ENCODE measurements around the gene NUP93. TPM values are rescaled to one million over a fixed set of nuclear protein-coding genes. Genes with fewer than 3 reads are reported as not detected.
"Not testable (repeated sequence)": the region's sequence is repeated elsewhere in the genome, so short reads cannot be mapped to it uniquely, and the experiment has no call there.

Gene NUP93
- polyA plus RNA-seq, 1 donor, result 42.0 TPM

- DNase-seq (ENCODE audit: low read depth), result no peak
These were observed 20.4 kb upstream of the NUP93 start for GRCh38 chr16:56709443-56710040.

GRCh38 chr16:56710181-56710737 is 19.7 kb upstream of the NUP93 start:
- DNase-seq (ENCODE audit: low read depth), result no peak

- DNase-seq (ENCODE audit: low read depth), result no peak
These were observed 18.1 kb upstream of the NUP93 start for GRCh38 chr16:56711862-56712261.

GRCh38 chr16:56713794-56714193 is 16.1 kb upstream of the NUP93 start:
- DNase-seq (ENCODE audit: low read depth), result no peak

- DNase-seq (ENCODE audit: low read depth), result no peak
These were observed 14.8 kb upstream of the NUP93 start for GRCh38 chr16:56715126-56715525.

- DNase-seq (ENCODE audit: low read depth), result no peak
These were observed 13.2 kb upstream of the NUP93 start for GRCh38 chr16:56716761-56717160.

- not testable (repeated sequence) for DNase-seq (ENCODE audit: low read depth)
These were observed 12.4 kb upstream of the NUP93 start for GRCh38 chr16:56717532-56717931.

GRCh38 chr16:56722200-56722842 is 7.6 kb upstream of the NUP93 start:
- no peak for DNase-seq (ENCODE audit: low read depth)

- DNase-seq (ENCODE audit: low read depth), result no peak
These were observed 5.7 kb upstream of the NUP93 start for GRCh38 chr16:56724191-56724590.

GRCh38 chr16:56726283-56726682 is 3.6 kb upstream of the NUP93 start:
- no peak for DNase-seq (ENCODE audit: low read depth)

- DNase-seq (ENCODE audit: low read depth), result no peak
These were observed 3.0 kb upstream of the NUP93 start for GRCh38 chr16:56726926-56727325.

GRCh38 chr16:56728027-56728426 is 1.9 kb upstream of the NUP93 start:
- no peak for DNase-seq (ENCODE audit: low read depth)

GRCh38 chr16:56728980-56729734 is 772 bp upstream of the NUP93 start:
- DNase-seq (ENCODE audit: low read depth), result no peak

- DNase-seq (ENCODE audit: low read depth), result no peak
These were observed 2.4 kb downstream of the NUP93 start for GRCh38 chr16:56732366-56732765.

GRCh38 chr16:56732832-56733231 is 2.9 kb downstream of the NUP93 start:
- DNase-seq (ENCODE audit: low read depth), result no peak

GRCh38 chr16:56734429-56734828 is 4.5 kb downstream of the NUP93 start:
- no peak for DNase-seq (ENCODE audit: low read depth)

- no peak for DNase-seq (ENCODE audit: low read depth)
These were observed 6.5 kb downstream of the NUP93 start for GRCh38 chr16:56736476-56736875.

GRCh38 chr16:56737539-56737938 is 7.6 kb downstream of the NUP93 start:
- no peak for DNase-seq (ENCODE audit: low read depth)

GRCh38 chr16:56738221-56738620 is 8.3 kb downstream of the NUP93 start:
- DNase-seq (ENCODE audit: low read depth), result no peak

GRCh38 chr16:56739378-56739777 is 9.4 kb downstream of the NUP93 start:
- DNase-seq (ENCODE audit: low read depth), result not testable (repeated sequence)

GRCh38 chr16:56741399-56741798 is 11.5 kb downstream of the NUP93 start:
- no peak for DNase-seq (ENCODE audit: low read depth)
